OCI-LY7 (cell line): ENCODE measurements around the gene SGMS1. TPM values are rescaled to one million over a fixed set of nuclear protein-coding genes. Genes with fewer than 3 reads are reported as not detected.

Experiments
- BruUV-seq: library from RNA; stranded (reverse); fragments of 400-500 nt; replicated peaks from 2 replicates; lab custom pipeline; 2021; lab: Mats Ljungman, UMichigan
- CTCF ChIA-PET: fragments of 300-600 bp; sonication (Branson Sonifier 250); formaldehyde crosslinking; loops from one replicate; lab custom pipeline; 2022; ENCODE audit warnings: antibody characterized with exemption; ENCODE audit not compliant: unreplicated experiment; lab: Charles Lee
- POLR2A ChIA-PET: fragments of 300-600 bp; sonication (Branson Sonifier 250); formaldehyde crosslinking; loops from one replicate; lab custom pipeline; 2022; ENCODE audit warnings: antibody characterized with exemption; lab: Charles Lee
- DNase-seq: peaks from one replicate; pipeline ENCODE4 v3.0.0-alpha.2; 2015; ENCODE audit warnings: low spot score
- H2AFZ ChIP-seq: fragments of 200-600 bp; sonication (generic), shearing (Covaris generic); 2 replicates; pipeline ENCODE4 v1.6.1; 2014; ENCODE audit warnings: mild to moderate bottlenecking, antibody characterized with exemption, low read length, moderate library complexity
- H3K27ac ChIP-seq: fragments of 200-600 bp; sonication (generic); 2 replicates; pipeline ENCODE4 v1.5.1; 2014; ENCODE audit warnings: mixed run types, low read depth, mild to moderate bottlenecking, moderate library complexity, low read length, inconsistent platforms; ENCODE audit not compliant: poor library complexity, severe bottlenecking
- H3K36me3 ChIP-seq: fragments of 200-600 bp; sonication (generic); 2 replicates; pipeline ENCODE4 v1.6.1; 2014; ENCODE audit warnings: mild to moderate bottlenecking, antibody characterized with exemption, low read length, moderate library complexity, mixed read lengths; ENCODE audit not compliant: insufficient read depth
- H3K4me1 ChIP-seq: fragments of 200-600 bp; sonication (generic); 2 replicates; pipeline ENCODE4 v1.5.1; 2014; ENCODE audit warnings: mild to moderate bottlenecking, low read length; ENCODE audit not compliant: insufficient read depth, poor library complexity, severe bottlenecking
- H3K4me2 ChIP-seq: fragments of 200-600 bp; sonication (generic); 2 replicates; pipeline ENCODE4 v1.6.1; 2014; ENCODE audit warnings: mild to moderate bottlenecking, low read length
- H3K4me3 ChIP-seq: fragments of 200-600 bp; sonication (generic); 2 replicates; pipeline ENCODE4 v1.5.1; 2014; ENCODE audit warnings: mild to moderate bottlenecking, low read depth, low read length; ENCODE audit not compliant: poor library complexity, severe bottlenecking
- H3K79me2 ChIP-seq: fragments of 200-600 bp; sonication (generic); 2 replicates; pipeline ENCODE4 v1.6.1; 2016; ENCODE audit warnings: low read depth, mild to moderate bottlenecking, low read length, moderate library complexity, mixed read lengths; ENCODE audit not compliant: insufficient read depth
- H3K9me2 ChIP-seq: fragments of 200-600 bp; sonication (generic); 2 replicates; pipeline ENCODE4 v1.6.1; 2016; ENCODE audit warnings: mild to moderate bottlenecking, low read length, mixed read lengths; ENCODE audit not compliant: insufficient read depth
- H3K9me3 ChIP-seq: fragments of 200-600 bp; sonication (generic); 2 replicates; pipeline ENCODE4 v1.6.1; 2014; ENCODE audit warnings: mild to moderate bottlenecking, mixed run types, low read length, mixed read lengths
- H4K20me1 ChIP-seq: fragments of 200-600 bp; sonication (generic); 2 replicates; pipeline ENCODE4 v1.6.1; 2014; ENCODE audit warnings: mild to moderate bottlenecking, antibody characterized with exemption, low read length, moderate library complexity, mixed read lengths; ENCODE audit not compliant: insufficient read depth
- CTCF ChIP-seq: fragments of 200-600 bp; sonication (generic); conservative IDR thresholded peaks from 2 replicates; pipeline ENCODE4 v1.5.1; 2014; ENCODE audit warnings: mild to moderate bottlenecking, antibody characterized with exemption, low read length, moderate library complexity, mixed read lengths
- EZH2phosphoT487 ChIP-seq: fragments of 200-600 bp; sonication (generic); IDR thresholded peaks from 2 replicates; pipeline ENCODE4 v1.6.1; 2018; ENCODE audit warnings: low read depth, borderline replicate concordance, mild to moderate bottlenecking, mixed run types, antibody characterized with exemption, low read length, moderate library complexity, mixed read lengths
- intact Hi-C: fragments of 100-400 bp; cut with micrococcal nuclease; formaldehyde crosslinking; loops from one replicate; pipeline ENCODE4 v1.10.0; 2022; ENCODE audit not compliant: unreplicated experiment
- total RNA-seq, 2 experiments: library from RNA; depleted of rRNA in 1 of 2; stranded (reverse); fragments of >200 nt in 1 of 2; shearing (Covaris generic) in 1 of 2; gene quantifications; 2 replicates each; pipeline ENCODE4 v1.2.3, GENCODE V29; 2014 to 2022

SGMS1 gene
- total RNA-seq, 2 experiments from 2014 or later = 45.4 to 57.5 TPM

GRCh38 chr10:50552308-50552707 lies 71.4 kb downstream of the SGMS1 start:
- peaks cover 4% of the 10 kb centered on the region; the same call in 1 of the 2 replicates for H4K20me1 ChIP-seq

GRCh38 chr10:50551894-50552293 lies 71.9 kb downstream of the SGMS1 start:
- intact Hi-C loops = loop anchor here (5.0 kb wide), 1 partner anchor 330 kb away; no protein-coding TSS in a partner anchor
- Histone ChIP-seq H3K9me2 (no peaks in the 10 kb centered on the region), H3K36me3 (peaks cover 3% of the 10 kb centered on the region; the same call in 1 of the 2 replicates), H3K4me2 (no peak overlapping the region), H3K4me1 (peaks cover 16% of the 10 kb centered on the region), H3K9me3 (peaks cover 11% of the 10 kb centered on the region; the same call in 1 of the 2 replicates), H2AFZ (no peak overlapping the region), H4K20me1 (peaks cover 4% of the 10 kb centered on the region; the same call in 1 of the 2 replicates), H3K4me3 (no peak overlapping the region), H3K79me2 (peaks cover 15% of the 10 kb centered on the region; the same call in 1 of the 2 replicates), H3K27ac (no peak overlapping the region)
- BruUV-seq = no TSS peak
- no peak for TF ChIP-seq CTCF
- TF ChIP-seq EZH2phosphoT487 = no peak
- no peak for DNase-seq
- CTCF ChIA-PET = no interaction called here
- POLR2A ChIA-PET = interaction anchor here (1.0 to 1.3 kb wide), 2 partner anchors 13 to 19 kb away, joined by 3 to 4 read pairs; no protein-coding TSS in a partner anchor

More at GRCh38 chr10:50552308-50552707, 71.4 kb downstream of the SGMS1 start:
- peaks cover 3% of the 10 kb centered on the region; the same call in 1 of the 2 replicates for H3K36me3 ChIP-seq
- no peaks in the 10 kb centered on the region for H3K9me2 ChIP-seq
- BruUV-seq = no TSS peak
- H3K79me2 ChIP-seq = peaks cover 10% of the 10 kb centered on the region; the same call in 1 of the 2 replicates
- no peak overlapping the region for H2AFZ ChIP-seq
- intact Hi-C loops = loop anchor here (5.0 kb wide), 1 partner anchor 330 kb away; no protein-coding TSS in a partner anchor
- TF ChIP-seq CTCF (no peak), EZH2phosphoT487 (no peak)
- peaks cover 16% of the 10 kb centered on the region for H3K4me1 ChIP-seq
- no peak overlapping the region for H3K27ac ChIP-seq
- no peak overlapping the region for H3K4me3 ChIP-seq
- H3K4me2 ChIP-seq = no peak overlapping the region
- ChIA-PET POLR2A (interaction anchor here (1.0 to 1.8 kb wide), 2 partner anchors 18 to 99 kb away, joined by 3 to 8 read pairs; no protein-coding TSS in a partner anchor), CTCF (no interaction called here)
- no peak for DNase-seq
- H3K9me3 ChIP-seq = peaks cover 11% of the 10 kb centered on the region; the same call in 1 of the 2 replicates
